GM21515 (cell line): Measurements from ENCODE around the gene AMIGO2.
"Not testable (repeated sequence)": the region's sequence is repeated elsewhere in the genome, so short reads cannot be mapped to it uniquely, and the experiment has no call there.

Source experiments
- ATAC-seq: cut with Tn5 transposase; IDR thresholded peaks from one replicate; pipeline ENCODE4 v1.9.1; 2021; ENCODE audit not compliant: unreplicated experiment

AMIGO2 gene, protein sequence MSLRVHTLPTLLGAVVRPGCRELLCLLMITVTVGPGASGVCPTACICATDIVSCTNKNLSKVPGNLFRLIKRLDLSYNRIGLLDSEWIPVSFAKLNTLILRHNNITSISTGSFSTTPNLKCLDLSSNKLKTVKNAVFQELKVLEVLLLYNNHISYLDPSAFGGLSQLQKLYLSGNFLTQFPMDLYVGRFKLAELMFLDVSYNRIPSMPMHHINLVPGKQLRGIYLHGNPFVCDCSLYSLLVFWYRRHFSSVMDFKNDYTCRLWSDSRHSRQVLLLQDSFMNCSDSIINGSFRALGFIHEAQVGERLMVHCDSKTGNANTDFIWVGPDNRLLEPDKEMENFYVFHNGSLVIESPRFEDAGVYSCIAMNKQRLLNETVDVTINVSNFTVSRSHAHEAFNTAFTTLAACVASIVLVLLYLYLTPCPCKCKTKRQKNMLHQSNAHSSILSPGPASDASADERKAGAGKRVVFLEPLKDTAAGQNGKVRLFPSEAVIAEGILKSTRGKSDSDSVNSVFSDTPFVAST

DNA sequence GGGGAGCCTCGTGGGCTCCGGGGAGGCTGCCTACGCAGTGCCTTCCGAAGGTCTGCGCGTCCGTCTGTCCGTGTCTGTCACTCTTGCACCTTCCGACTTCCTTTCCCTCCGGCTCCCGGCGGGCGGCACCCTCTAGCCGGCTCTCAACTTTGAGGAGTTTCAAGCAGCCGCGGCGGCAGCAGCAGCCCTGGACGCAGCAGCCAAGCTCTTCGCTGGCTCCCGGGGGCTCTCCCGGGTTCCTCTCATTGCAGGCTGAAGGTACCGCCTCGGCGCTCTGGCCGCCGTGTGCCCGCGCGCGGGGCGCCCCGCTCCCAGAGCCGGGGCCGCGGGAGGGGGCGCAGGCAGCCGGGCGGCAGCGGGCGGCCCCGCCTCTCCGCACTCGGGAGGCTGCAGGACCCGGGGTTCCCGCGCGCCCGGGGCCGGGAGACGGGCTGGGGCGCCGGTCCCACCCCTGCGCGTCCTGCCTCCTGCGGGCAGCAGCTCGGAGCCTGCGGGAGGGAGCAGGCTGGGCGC is at the start of gene AMIGO2, which contains the start of gene PCED1B:
AMIGO2 (minus strand) TSS at position 492 of the 513 bp plus-strand sequence. CDS start 957 bp downstream, outside the sequence.
PCED1B (plus strand) TSS at position 154 of the 513 bp plus-strand sequence. CDS start 155,443 bp downstream, outside the sequence.
- ATAC-seq = no peak

DNA sequence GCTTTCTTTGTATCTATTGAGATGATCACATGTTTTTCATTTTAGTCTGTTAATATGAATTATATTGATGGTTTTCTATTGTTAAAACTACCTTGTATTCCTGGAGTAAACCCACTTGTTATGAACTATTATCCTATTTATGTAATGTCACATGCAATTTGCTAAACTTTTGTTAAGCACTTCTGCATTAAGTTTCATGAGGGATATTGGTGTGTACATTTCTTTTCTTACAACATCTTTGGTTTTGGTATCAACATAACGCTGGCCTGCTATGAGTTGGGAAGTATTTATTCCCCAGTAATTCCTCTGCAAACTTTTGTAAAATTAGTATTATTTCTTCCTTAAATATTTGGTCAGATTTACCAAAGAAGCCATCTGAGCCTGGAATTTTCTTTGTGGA is 46.5 kb upstream of the AMIGO2 start:
- no peak for ATAC-seq

DNA sequence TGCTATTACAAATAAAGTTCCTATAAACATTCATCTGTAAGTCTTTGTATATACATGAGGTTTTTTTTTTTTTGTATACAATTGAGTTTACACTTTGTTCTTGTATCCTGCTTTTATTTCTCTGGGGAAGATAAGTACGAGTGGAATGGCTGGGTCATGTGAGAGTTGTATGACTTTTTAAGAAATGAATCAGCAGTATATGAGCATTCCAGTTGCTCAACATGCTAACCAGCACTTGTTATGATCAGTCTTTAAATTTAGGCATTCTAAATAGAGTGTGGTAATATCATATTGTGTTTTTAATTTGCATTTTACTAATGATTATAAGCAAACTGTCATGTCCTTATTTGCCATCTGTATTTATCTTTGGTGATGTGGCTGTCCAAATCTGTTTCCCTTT is 44.7 kb upstream of the AMIGO2 start:
- no peak for ATAC-seq

DNA sequence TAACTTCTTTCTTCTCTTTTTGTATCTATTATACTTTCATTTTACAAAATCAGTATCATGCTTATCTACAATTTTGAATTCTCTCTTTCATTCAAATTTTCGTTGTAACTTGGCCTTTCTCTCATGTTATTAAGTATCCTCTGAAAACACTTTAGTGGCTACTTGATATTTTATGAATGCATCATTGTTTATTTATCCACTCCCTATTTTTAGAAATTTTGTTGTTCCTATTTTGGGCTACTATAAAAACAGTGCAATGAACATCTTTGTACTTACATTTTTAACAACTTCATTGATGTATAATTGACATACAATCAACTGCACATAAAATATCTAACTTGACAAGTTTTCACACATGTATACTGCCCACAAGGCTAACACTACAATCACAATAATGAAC is 44.0 kb upstream of the AMIGO2 start:
- ATAC-seq = no peak

DNA sequence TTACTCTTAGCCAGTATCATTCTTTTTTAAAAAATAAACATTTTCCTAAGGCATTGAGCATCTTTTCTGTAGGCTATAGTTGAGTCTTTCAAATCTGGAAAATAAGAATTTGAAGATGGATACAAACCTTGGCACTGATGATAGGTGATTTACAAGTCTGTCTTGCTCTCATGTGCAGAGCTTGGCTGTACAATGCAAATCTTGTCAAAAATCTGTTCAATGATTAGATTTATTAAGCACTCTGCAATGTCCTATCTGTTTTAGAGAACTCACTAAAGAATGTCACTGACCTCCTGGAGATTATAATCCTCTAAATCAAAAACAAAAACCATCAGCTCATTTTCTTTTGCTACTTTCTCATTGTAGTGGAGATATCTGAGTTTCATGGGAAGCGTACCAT is 42.8 kb upstream of the AMIGO2 start:
- no peak for ATAC-seq

DNA sequence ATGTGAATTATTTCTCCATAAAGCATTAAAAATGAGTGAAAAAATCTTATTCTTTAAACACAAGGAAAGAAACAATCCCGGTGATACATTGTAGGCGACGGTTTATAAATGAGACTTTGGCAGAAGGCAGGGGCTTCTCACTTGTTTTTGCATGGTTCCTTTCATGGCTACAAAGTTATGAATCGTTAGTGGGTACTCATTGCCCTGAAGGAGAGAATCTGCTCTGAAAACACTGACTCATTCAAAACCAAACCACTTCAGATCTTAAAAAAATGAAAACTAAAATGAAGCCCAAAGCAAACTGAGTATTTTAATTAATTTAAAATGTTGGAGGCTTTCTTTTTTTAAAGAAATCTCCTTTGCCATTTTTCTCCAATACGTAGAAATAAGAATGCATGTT is 41.4 kb upstream of the AMIGO2 start:
- no peak for ATAC-seq

DNA sequence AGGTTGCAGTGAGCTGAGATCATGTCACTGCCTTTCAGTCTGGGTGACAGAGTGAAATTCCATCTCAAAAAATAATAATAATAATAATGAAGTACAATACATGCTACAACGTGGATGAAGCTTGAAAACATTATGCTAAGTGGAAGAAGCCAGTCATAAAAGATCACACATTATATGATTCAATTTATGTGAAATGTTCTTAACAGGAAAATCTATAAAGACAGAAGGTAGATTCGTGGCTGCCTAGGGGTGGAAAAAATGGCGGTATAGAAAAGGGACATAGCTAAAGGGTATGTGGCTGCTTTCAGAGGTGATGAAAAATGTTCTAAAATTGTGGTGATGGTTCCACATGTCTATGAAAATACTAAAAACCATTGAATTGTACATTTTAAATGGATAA is 41.0 kb upstream of the AMIGO2 start:
- ATAC-seq = no peak

DNA sequence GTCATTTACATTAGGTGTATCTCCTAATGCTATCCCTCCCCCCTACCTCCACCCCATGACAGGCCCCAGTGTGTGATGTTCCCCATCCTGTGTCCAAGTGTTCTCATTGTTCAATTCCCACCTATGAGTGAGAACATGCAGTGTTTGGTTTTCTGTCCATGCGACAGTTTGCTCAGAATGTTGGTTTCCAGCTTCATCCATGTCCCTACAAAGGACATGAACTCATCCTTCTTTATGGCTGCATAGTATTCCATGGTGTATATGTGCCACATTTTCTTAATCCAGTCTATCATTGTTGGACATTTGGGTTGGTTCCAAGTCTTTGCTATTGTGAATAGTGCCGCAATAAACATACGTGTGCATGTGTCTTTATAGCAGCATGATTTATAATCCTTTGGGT is 37.5 kb upstream of the AMIGO2 start:
- ATAC-seq = not testable (repeated sequence)

DNA sequence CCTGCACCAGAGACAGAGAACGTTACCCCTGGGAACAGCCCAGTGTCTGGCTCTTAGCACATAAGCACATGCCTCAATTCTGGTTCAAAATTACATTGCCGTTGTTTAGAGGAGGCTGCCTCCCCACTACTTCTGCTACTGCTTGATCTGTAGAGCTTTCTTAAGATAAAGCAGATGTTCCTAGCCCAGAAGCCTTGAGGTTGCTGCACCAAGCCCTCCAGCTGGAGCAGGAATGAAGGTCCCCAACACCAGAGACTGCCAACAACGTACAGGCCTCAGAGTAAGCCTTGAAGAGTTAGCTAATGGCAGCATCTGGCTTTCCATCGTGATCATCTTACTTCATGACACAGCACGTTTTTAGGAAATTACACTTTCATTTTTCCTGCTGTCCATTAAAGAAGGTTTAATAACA is 34.7 kb upstream of the AMIGO2 start:
- ATAC-seq = no peak

DNA sequence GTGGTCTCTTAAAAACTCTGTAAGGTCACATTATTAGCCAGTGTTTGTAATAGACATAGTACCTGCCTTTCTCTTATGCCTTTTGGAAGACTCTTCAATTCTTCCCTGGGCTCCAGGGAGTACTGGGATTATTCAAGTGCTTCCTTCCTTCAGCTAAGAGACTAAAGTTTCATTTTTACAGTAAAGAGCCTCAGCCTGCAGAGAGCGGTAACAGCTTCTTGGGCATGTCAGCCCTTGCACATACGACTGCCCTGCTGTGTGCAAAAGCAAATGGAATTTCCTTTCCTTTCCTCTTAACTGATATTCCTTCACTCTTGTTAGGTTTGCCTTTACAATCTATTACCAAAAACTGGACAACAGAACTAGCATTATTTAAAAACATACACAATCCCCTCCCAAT is 32.9 kb upstream of the AMIGO2 start:
- no peak for ATAC-seq

DNA sequence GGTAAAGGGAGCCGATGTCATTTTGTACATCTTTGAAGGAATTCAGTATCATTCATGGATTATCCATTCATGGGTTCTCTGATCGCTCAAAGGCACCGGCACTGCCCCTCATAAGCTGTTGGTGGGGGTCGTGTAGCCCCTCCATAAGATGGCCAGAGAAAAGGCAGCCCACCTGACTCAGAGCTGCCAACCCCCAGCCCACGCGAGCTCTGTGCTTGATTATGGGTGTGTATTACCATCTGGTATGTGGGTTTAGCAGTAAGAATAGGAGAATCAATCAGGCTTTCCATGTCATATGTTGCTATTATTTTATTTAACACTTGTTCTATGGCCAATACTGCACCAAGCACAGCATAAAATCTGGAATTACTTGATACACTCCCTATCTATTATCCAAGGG is 32.1 kb upstream of the AMIGO2 start:
- no peak for ATAC-seq

DNA sequence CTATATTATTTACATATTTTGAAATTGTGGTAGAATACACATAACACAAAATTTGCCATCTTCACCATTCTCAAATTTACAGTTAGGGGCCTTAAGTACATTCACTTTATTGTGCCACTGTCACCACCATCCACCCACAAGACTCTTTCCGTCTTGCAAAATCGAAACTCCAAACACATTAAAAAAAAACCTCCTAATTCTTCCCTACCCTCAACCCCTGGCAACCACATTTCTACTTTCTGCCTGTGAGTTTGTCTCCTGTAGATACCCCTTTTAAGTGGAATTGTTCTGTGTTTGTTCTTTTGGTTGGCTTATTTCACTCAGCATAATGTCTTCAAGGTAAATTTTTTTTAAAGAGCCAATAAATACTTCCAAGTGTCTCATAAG is 31.6 kb upstream of the AMIGO2 start:
- ATAC-seq = no peak

DNA sequence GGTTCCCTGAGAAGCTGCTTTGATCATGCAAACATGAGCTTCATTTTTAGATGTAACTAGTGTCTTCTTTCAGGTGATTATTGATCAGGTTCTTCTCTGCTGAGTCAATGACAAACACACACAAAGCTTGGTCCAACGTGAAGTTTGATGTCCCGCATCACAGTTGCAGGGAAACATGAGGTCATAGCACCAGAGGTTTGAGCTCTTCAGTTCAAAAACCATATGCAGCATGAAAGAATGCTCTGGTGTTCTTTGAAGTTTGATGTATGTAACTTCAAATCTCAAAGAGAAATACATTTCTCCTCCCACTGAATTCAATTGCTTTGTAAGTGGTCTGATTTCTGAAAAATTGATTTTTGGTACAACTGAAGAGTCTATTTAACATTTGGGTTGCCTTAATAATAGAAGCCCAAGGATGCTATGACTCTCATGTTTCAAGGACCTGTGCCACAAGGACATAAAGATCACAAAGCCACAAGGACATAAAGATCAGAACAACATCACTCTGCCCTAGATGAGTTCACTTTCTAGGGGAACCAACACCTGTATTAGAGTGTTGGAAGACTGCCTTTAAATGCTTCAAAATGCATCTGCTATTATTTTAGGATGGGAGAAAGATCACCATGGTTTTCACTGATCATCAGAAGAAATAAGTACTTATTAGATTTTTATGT is 31.1 kb upstream of the AMIGO2 start:
- ATAC-seq = no peak

DNA sequence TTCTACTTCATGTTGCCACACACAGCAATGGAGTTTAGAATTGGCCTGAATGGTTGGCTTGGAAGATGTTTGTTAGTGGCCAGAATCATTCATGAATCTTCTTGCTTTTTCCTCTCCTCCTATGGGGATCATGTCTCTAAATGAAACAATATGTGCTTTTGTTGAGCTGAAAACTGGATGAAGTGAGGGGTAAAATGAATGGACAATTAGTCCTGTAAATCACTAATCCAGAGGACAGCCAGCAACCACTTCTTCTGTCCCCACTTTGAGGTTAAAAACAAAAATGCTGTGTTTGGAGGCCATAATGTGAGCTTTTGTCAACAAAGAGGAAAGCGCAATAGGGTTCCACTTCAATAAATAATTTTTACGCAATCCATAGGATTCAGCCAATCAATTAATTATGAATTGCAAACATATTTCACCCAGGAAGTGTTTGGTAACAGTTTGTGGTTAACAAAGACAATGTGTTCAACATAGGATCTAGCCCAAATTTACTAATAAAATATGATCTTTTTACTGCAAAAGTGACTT is 30.3 kb upstream of the AMIGO2 start:
- no peak for ATAC-seq

DNA sequence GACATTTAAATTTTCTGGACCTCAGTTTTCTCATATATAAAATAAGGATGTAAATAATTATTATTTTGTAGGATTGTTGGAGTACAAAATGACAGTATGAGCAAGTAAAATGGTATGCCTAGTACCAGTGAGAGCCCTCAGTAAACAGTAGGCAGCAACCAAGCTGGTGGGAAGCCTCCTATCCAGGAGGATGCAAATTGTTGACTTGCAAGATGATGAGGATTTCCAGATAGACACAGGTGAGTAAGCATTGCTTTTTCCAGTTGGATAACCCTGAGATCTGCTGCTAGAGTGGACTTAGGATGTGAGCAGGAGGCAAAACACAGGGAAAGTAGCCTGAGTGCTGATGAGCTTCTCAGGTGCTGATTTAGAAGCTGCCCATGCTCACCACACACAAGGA is 28.2 kb upstream of the AMIGO2 start:
- ATAC-seq = no peak

DNA sequence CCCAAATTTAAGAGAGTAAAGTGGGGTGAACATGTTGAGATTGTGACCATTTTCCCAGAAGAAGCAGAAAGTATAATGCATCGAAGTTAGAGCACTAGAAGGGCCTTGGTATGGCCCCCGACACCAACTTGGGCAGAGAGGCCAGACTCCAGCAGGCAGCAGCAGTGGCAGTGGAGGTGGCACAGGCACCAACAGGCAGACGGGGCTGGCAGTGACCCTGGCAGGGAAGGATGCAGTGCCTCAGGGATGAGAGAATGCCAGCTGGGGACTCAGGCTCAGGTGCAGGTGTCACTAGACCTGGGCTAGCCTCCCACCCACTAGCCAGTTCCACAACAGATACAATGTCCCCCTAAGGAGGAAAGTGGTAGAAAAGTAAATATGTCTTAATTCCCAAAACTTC is 27.7 kb upstream of the AMIGO2 start:
- ATAC-seq = no peak

DNA sequence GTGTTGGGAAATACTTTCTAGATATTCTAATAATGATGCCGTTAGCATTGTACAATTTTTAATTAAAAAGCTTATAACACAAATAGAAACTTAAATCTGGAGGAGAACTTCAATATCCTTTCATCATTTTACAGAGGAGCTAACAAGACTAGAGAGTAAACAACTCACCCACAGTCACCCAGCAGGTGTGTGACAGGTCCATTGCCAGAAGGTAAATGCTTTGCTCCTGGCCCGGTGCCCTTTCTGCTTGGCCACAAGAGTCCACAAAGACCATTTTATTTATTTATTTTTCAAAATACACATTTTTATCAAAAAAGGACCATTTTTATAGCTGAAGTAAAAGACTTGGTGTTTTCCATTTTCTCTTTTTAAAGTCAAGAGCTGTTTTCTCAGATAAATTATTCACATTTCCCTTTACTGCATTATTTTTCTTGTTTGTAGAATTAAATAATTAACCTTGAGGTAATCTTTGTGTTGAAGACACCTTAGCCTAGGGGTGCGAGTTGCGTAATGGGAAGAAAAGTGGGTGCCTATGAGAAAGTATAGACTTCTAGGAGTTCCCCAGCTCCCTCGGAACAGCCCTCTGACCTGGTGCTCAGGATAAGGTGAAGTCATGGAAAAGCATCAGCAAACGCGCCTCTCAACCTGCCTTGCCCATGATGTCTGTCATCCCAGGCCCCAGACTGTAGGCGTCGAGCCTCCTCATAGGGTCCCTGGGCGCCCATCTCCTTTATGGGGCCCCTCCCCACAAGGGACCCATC is 26.3 kb upstream of the AMIGO2 start:
- no peak for ATAC-seq

DNA sequence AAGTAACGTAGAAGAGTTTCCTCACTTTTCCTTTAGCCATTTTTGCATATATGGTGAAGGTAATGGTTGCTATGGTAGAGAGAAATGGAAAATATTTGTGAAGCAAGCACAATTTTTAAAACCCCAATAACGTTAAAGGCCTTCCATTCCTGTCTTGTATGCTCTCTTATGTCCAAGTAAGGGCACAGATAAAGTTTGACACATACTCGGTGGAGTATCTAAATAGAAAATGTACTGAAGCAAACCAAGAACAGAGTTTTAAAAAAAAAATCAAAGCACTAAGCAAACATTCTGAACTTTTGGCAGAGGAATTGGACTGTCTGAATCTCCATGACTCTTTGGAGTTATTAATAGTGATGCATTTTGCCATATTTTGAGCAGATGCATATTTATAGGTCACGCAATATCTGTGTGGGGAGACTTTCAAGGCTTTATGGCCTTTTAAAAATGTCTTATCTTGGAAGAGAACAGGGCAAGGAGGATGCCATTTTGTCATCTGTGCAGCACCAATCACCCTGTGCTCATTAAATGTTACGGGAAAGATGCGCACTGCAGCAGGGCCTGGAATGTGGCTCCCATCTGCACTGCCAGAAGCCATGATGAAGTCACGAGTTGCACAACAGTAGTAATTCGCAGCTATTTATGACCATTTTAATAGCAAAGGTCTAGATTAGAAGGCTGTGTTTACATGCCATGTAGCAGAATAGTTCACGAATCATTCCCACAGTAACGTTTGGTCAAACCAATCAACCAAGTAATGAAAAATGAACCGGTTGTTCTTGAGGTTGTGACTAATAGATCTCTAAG is 23.3 kb upstream of the AMIGO2 start:
- no peak for ATAC-seq

DNA sequence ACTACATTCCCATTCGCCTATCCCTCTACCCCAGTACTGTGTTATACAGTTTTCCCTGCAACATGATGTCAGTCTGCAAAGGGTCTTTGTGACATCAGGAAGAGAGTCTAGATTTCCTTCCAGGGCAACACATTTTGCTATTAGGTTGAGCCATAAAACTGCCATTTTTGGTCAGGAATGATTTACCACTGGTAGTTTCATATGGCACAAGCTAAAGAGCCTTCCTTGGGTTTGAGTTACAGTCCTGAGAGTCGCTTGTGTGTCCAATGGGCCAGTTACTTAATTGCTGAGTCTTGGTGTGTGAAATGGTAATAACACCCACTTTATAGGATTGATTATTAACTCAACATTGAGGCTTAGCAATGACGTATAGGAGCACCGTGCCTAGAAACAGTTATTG is 22.6 kb upstream of the AMIGO2 start:
- ATAC-seq = no peak

DNA sequence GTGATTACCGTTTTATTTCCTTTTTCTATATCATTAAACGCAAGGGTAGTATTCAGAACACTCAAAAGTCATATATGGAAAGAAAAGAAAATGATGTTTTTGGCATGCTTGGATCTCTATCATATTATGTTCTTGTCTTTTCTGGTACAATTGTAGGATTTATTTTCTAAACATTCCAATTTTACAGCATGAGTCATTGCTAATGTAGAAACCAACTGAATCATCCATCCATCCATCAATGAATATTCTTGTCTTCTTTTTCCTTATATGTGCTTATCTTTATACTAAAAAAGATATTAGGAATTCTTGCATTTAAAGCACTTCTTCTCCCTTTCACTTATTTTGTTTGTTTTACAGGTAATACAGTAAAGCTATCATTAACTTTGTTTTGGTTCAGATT is 20.4 kb upstream of the AMIGO2 start:
- no peak for ATAC-seq
